ENCODE results near the gene PPP1R15B.

The PPP1R15B gene

DNA sequence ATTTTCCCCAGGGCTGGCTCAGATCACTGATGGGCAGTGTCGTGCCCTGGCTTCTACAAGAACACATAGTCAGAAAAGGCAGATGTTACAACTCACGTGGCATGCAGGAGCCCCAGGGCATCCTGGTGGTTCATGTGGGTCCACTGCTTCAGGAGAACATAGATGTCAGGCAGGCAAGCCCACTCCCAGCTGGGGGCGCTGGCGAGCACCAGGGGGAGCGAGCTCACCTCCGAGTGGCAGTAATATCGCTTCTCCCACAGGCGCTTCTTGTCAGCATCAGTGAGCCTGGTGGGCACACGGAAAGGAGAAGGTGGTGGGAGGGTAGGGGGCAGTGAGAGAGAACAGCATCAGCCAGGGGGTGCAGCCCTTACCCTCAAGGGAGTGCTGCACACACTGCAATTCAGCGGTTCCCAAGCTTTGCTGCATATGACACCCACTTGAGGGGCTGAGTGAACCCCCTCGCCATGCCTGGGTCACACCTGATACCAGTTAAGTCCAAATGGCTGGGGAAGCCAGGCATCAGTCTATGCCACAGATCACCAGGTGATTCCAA lies 34.3 kb upstream of the PPP1R15B start:
- peak; percentile 29 to 39 for DNase-seq (ENCODE audit: low read depth in 2 of 2)
- TF ChIP-seq, protein P1, sequence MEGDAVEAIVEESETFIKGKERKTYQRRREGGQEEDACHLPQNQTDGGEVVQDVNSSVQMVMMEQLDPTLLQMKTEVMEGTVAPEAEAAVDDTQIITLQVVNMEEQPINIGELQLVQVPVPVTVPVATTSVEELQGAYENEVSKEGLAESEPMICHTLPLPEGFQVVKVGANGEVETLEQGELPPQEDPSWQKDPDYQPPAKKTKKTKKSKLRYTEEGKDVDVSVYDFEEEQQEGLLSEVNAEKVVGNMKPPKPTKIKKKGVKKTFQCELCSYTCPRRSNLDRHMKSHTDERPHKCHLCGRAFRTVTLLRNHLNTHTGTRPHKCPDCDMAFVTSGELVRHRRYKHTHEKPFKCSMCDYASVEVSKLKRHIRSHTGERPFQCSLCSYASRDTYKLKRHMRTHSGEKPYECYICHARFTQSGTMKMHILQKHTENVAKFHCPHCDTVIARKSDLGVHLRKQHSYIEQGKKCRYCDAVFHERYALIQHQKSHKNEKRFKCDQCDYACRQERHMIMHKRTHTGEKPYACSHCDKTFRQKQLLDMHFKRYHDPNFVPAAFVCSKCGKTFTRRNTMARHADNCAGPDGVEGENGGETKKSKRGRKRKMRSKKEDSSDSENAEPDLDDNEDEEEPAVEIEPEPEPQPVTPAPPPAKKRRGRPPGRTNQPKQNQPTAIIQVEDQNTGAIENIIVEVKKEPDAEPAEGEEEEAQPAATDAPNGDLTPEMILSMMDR (IDR thresholded peaks at IDR 0.05; ENCODE audit: low read depth, low read length), result peak; percentile 69
- H3K4me3 ChIP-seq (replicated peaks in 1 of 2; ENCODE audit: low read depth in 2 of 2, low read length in 2 of 2), result no peak overlapping the region

DNA sequence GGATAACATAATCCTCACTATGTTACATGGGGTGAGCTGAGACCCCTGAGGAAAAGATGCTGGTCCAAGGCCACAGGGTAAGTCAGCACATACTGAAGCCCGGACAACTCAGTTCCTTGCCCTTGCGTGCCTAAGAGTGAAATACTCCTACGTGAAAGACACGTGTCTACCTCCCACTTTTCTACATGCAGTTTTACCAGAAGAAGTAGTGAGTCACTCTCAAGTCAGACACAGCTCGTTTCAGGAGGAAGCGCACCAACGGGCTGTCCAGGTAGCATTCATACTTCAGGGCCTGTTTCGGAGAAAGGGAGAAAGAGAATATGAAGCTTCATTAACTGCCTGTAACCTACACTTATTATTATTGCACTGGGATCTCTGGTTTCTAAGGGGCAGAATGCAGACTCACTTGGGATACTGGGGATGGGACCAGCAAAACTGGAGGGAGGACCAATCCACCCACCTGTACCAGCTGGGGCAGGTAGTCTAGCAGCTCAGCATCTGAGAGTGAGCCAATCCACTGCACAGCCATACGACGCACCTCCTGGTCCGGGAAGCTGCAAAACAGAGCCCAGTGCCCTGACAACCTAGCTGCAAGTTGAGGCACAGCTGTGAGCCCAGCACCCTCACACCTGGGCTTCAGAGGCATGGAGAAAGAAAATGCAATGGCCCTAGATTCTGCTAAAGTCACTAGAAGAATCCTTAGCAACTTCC lies 32.4 kb upstream of the PPP1R15B start:
- no peak overlapping the region for H3K4me3 ChIP-seq (replicated peaks in 1 of 2; ENCODE audit: low read depth in 2 of 2, low read length in 2 of 2)
- peak in 1 of 2 donors; percentile 39 for DNase-seq (ENCODE audit: low read depth in 2 of 2)
- TF ChIP-seq, protein P1 (IDR thresholded peaks at IDR 0.05; ENCODE audit: low read depth, low read length), result no peak

DNA sequence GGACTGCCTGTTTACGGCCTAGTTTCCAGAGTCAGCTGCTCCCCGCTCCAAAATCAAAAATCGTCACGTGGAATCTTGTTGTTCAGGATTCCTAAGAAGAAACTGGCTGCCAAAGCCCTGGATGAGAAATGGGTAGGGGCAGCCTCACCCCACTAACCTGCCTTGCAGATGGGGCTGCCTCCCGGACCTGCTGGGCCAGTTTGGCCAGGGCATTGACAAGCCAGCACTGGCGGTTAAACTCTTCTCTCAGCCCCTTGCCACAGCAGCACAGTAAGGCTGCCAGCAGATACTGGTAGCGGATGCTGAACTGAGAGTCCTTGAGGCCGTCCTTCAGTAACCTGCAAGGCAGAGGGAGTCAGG lies 31.6 kb upstream of the PPP1R15B start:
- TF ChIP-seq, protein P1 (IDR thresholded peaks at IDR 0.05; ENCODE audit: low read depth, low read length), result no peak
- DNase-seq (ENCODE audit: low read depth in 2 of 2), result no peak

DNA sequence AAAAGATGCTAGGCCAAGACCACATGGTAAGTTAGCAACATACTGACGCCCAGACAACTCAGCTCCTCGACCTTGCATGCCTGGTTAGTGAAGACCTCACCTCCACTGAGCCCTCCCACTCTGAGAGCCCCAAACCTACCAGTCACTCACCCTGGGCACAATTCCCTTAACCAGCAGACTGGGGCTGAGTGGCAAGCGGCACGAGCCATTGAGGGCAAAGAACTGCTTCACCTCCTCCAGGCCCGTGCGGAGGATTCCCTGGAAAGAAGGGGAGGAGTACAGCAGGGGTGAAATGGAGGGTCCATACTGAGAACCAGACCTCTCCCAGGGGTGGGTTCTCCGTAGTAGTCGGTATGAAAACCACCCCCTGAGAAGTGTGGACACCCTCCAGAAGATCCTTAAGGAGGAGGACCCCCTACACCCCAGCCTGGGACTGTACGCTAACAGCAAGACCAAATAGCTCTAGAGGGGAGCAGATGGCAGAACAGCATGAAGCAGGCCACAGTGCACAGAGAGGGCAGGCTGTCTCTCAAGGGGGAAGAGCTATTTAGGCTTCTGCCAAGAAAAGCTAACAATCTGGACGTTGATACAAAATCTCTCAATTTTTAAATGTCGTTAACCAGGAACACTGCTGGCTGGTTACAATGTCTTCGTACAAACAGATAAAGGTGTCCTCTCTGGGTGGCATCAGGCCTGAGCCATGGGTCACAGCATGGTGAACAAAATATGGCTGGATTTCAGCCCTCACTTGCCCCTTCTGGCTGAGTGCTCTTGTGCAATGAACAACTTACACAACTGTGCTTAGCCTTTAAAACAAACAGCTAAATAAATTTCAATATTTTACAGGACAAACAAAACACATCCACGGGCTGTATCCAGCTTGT lies 31.0 kb upstream of the PPP1R15B start:
- no peak overlapping the region for H3K4me3 ChIP-seq (replicated peaks in 1 of 2; ENCODE audit: low read depth in 2 of 2, low read length in 2 of 2)
- TF ChIP-seq, protein P1 (IDR thresholded peaks at IDR 0.05; ENCODE audit: low read depth, low read length), result no peak

More for the DNA sequence above, 31.6 kb upstream of the PPP1R15B start:
- no peak overlapping the region for H3K4me3 ChIP-seq (replicated peaks in 1 of 2; ENCODE audit: low read depth in 2 of 2, low read length in 2 of 2)

DNA sequence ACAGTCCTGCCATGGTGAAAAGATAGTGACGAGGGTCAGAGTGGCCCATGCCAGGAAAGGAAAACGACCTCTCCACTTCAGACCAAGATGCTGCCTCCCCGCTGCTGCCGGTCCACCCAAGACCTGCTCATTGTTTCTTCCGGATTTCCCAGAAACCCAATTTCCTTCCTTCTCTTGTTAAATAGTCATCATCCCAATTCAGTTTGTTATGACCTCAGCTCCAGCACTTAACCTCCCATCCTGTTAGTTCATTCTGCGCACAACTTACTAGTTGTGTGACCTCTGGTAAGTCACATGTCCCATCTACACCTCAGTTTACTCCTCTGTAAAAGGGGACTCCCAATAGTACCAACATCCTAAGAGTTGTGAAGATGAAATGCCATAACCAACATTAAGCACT lies 29.9 kb upstream of the PPP1R15B start:
- TF ChIP-seq, protein P1 (IDR thresholded peaks at IDR 0.05; ENCODE audit: low read depth, low read length), result no peak
- no peak overlapping the region for H3K4me3 ChIP-seq (replicated peaks in 1 of 2; ENCODE audit: low read depth in 2 of 2, low read length in 2 of 2)
- no peak for DNase-seq (ENCODE audit: low read depth in 2 of 2)

More for the DNA sequence above, 31.0 kb upstream of the PPP1R15B start:
- peak in 1 of 2 donors; percentile 26 for DNase-seq (ENCODE audit: low read depth in 2 of 2)

DNA sequence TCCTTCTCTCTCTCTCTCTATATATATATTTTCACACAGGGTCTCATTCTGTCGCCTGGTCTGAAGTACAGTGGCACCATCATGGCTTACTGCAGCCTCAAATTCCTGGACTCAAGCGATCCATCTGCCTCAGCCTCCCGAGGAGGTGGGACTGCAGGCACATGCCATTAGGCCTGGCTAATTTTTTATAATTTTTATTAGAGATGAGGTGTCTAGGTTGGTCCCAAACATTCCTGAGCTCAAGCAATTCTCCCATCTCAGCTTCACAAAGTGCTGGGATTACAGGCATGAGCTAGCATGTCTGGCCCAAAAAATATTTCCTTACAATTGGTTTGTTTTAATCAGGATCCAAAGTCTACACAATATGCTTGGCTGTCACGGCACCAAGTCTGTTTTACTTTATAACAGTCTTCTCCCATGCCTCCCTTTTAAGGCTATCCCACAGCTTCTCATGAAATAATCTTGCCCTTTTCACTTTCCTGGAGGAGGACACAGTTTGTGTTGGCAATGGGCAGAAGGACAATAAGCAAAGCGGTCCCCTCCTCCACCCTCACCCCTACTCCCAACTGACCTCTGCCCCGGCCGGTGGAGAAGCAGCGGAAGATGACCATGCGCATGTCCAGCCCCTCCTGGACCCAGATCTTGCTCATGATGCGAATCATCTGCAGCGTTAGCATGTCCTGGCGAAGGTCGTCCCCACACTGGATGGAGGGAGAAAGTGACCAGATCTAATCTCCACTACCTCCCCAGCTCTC lies 28.2 kb upstream of the PPP1R15B start:
- no peak for DNase-seq (ENCODE audit: low read depth in 2 of 2)
- TF ChIP-seq, protein P1 (IDR thresholded peaks at IDR 0.05; ENCODE audit: low read depth, low read length), result no peak

More for the DNA sequence above, 28.2 kb upstream of the PPP1R15B start:
- no peak overlapping the region for H3K4me3 ChIP-seq (replicated peaks in 1 of 2; ENCODE audit: low read depth in 2 of 2, low read length in 2 of 2)
